ENCODE measurements around the gene NINL.
A peak's percentile ranks its signal among the peaks of the same experiment; 100 is the strongest.
"Not testable (repeated sequence)": the region's sequence is repeated elsewhere in the genome, so short reads cannot be mapped to it uniquely, and the experiment has no call there.

NINL gene

DNA sequence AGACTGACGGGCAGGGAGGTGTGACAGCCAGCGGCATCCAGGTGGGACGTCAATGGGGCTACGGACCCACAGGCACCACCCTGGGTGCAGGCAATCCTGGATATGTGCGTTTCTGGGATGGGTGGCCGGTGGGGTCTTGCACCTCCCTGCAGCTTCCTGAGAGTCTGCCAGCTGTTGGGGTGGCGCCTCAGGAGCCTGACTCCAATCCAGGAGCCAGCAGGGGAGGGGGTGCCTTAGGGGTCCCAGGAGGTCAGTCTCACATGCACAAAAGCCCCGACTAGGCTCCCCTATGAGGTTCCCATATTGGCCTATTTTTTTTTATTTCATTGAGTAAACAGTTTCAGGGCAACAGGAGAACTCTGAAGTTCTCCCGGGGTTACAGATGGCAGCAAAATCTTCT lies 104.5 kb downstream of the NINL start:
- no peak for DNase-seq

DNA sequence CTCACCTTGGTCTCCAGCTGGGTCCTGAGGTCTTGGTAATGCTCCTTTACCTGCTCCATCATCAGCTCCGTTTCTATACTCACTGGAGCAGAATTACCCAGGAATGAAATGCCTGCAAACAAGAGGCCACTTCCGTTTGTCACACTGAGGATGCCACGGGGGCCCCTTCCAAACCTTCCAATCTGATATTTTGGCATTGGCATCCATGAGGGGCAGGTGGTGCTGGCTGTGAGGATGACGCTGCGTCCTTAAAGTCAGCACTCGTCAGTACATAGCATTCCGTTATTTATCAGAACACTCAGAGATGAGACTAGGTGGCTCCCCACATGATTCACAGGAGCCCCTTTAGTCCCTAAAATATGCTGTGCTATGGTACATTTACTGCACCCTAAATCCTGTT lies 105.2 kb downstream of the NINL start:
- DNase-seq: no peak

DNA sequence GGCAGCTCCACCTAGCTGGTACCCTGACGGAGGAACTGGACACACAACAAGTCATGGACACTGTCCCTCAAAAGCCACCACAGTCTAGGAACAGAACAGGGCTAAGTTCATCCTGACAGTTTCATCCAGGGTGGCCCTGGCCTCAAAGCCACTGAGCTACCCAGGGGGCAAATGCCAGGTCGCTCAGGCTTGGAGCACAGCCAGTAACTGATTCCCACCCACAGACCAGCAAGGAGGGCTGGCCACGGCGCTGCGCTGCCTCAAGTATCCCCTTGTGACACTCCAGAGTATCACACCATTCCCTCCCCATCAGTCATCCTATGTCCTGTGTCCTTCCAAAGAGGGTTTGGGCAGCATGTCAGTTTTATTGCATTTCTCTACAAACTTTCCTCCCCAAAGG lies 105.7 kb downstream of the NINL start:
- DNase-seq: no peak

DNA sequence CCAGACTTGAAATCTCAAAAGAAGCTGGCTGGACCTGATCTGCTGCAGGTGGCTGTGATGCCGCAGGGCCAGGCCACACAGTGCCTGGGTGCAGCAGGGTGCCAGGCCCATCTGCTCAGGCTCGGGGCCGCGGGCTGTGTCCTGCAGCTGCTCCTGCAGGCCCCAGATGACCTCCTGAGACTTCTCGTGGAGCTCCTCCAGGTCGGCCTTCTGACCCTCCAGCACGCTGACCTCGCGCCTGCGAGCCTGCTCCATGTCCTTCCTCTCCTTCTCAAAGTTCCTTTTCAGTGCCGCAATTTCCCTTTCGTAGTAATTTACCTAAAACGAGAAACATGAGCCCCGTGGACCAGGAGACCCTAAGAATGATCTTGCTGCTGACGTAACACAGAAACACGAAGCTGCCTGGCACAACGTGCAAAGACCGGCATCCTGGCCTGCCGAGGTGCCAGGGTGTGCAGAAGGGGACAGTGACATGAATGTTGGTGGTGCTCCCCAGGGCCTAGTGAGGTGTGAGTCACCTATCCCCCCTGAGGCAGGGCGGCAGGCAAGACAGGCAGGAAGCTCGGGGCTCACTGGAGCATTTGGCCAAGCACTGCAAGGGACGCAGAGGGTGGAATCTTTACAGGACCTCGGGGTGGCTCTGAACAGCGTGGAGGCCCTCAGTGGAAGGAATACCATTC lies 106.3 kb downstream of the NINL start:
- DNase-seq: no peak

DNA sequence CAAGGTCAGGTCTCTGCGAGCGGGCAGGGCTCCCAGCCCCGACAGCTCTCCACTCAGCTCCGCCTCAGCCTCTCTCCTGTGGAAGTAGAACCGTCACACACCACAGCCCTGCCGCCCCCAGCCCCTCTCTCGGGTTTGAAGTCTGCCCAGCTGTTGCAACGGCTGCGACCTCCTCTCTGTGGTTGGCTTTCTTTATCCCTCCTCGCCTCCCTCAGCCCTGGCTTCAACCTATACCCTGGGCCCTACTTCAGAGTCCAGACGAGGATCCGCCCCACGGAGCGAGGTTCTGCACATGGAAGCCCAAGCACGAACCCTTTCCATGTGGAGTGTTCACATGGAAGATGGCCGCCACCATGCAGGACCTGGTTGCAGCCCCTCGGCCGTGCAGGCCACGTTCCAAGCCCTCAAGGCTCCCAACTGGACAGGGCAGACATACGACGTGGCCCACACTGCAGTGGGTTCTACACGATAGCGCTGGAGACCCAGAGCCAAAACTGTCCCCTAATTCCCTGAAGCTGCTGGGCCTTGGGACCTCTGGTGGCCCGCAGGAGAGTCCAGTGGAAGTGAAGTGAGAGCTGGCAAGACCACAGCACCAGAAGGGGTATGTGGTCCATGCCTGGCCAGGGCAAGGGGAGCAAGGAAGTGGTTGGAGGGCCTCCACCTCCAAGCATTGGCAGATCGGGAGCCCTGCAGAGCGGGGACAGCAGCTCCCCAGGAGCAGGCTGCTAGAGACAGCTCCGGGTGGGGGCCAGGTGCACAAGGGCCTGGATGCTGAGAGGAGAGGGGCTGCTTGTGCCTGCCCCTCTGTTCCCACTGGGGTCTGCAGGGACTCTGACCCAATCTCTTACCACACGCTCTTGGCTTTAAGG lies 108.1 kb downstream of the NINL start:
- DNase-seq: no peak

DNA sequence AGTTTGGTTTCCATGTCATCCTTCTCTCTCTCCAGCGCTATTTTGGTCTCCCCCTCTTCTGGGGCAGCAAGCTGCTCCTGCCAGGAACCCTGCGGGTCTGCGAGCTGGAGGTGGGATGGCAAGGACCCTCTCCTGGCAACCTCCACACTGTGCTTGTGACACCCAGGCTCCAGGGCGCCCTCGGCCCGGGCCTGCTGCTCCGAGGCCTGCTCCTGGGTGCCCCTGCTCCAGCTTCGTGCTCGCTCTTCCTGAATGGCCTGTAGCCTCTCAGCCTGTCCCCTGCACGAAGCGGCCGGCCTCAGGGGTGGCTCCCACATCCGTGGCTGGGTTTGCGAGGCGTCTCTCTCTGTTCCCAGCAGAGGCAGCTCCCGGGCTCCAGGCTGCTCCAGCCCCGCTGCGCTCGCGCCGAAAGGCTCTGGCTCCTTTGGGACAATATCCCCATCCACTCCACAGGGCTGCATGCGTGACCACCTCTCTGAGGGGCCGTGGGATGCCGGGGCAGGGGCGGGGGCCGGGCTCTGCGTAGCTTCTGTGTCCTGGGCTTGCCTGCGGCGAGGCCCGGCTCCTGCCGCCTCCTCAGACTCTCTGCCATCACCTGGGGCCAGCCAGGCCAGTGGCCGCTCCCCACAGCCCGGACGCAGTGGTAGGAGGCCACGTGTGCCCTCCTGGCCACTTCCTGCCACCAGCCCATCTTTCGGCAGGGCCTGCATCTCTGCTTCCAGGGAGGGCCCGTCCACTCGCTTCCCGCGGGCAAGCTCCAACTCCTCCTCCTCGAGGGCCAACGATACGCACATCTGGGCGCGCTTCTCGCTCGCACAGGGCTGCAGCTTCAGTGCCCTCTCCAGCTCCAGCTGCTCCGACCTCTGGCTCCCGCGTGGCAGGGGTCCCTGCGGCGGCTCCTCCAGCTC lies 109.0 kb downstream of the NINL start:
- no peak for DNase-seq

DNA sequence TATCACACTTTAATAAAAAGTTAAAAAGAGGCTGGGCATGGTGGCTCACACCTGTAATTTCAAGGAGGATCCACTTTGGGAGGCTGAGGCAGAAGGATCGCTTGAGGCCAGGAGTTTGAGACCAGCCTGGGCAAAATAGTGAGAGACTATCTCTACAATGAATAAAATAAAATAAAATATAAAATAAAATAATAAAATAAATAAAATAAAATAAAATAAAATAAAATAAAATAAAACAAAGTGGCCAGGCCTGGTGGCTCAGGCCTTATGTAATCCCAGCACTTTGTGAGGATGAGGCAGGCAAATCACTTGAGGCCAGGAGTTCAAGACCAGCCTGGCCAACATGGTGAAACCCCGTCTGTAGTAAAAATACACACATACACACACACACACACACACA lies 112.0 kb downstream of the NINL start:
- not testable (repeated sequence) for DNase-seq

DNA sequence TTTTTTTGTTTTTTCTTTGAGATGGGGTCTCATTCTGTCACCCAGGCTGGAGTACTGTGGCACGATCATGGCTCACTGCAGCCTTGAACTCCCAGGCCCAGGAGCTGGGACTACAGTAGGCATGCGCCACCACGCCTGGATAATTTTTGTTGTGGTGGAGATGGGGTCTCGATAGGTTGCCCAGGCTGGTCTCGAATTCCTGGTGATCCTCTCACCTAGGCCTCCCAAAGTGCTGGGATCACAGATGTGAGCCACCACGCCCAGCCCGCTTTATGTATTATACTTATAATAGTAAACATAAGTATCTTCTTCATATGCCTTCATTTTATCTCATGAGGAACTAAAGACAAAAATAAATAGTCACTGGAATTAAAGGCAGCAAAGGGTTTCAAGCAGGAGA lies 114.3 kb downstream of the NINL start:
- no peak for DNase-seq

DNA sequence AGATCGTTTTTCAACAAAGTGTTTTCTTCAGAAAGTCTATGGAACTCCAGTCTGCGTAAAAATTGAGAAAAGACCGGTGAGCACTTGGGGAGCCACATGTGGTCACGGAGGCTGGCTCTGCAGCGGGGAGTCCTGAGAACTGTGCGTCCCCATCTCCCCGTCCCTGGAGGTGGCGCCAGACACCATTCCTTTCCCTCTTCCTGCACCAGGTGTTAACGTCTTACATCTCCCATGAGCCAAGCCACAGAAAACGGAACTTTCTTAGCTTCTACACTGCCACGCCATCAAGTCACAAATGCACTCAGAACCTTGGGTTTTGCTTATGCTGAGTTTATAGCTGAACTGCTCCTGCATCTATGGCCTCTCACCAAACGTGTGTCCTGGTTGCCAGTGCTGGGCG lies 115.3 kb downstream of the NINL start:
- no peak for DNase-seq

DNA sequence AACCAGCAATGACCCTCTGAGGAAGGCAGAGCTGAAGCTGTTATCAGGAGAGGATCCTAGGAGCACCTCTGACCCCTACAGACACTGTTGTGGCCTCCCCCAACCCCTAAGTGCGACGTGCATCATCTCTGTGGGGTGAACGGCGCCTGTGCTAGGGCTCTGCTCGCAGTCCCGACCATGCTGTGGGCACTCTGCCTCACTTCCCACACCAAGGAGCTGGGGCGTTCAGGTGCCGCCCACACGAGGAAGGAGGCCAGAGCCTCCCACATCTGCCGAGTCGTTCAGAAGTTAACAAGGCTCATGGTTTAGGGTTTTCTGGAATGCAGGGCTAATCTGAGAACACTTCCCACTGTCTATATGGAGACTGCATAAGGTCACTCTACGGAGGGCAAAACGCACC lies 115.8 kb downstream of the NINL start:
- DNase-seq: no peak

DNA sequence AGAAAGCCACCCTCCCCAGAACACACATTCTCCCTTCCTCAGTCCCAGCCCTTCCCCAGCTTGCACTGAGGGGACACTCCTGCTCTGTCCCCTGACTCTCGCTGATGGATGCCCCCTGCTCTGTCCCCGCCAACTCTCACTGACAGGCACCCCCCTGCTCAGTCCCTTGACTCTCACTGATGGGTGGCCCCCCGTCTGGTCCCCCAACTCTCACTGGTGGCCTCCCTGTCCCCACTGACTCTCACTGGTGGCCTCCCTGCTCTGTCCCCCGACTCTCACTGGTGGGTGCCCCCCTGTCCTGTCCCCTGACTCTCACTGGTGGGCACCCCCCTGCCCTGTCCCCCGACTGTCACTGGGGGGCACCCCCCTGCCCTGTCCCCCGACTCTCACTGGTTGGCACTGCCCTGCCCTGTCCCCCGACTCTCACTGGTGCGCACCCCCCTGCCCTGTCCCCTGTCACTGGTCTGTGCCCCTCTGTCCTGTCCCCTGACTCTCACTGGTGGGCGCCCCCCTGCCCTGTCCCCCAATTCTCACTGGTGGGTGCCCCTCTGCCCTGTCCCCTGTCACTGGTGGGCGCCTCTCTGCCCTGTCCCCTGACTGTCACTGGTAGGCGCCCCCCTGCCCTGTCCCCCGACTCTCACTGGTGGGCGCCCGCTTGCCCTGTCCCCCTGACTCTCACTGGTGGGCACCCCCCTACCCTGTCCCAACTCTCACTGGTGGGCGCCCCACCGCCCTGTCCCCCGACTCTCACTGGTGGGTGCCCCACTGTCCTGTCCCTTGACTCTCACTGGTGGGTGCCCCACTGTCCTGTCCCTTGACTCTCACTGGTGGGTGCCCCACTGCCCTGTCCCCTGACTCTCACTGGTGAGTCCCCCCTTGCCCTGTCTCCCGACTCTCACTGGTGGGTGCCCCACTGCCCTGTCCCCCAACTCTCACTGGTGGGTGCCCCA lies 116.9 kb downstream of the NINL start:
- no peak for DNase-seq

DNA sequence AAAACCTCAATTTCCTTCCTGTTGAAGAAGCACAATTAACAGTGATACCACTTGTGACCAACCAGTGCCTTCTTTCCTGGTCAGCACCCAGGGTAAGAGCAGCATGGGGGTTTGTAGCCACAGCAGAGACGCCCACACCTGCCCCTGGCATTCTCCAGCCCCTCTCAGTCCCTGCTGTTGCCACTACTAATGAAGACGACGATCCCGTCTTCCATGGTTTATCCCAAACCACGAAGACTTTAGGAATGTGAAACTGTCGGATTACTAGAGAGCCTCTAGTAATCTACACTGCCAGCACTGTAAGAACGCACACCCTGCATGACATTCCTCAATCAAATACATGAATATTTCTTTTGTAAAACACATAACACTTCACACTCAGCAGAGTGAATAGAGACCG lies 117.9 kb downstream of the NINL start:
- DNase-seq: no peak

DNA sequence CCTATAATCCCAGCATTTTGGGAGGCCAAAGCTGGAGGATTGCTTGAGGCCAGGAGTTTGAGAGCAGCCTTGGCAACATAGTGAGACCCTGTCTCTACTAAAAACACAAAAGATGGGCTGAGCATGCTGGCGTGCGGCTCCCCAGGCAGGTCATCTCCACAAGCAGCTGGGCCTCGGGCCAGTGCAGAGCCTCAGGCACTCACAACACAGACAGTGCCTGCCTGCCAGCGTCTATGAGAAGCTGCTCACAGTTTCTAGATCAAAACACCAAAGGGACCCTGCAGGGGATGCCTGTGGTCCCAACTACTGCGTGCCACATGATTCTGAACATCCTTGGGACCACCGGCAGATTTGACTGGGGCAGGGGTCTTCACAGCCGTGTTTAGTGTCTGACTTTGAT lies 118.5 kb downstream of the NINL start:
- DNase-seq: no peak

DNA sequence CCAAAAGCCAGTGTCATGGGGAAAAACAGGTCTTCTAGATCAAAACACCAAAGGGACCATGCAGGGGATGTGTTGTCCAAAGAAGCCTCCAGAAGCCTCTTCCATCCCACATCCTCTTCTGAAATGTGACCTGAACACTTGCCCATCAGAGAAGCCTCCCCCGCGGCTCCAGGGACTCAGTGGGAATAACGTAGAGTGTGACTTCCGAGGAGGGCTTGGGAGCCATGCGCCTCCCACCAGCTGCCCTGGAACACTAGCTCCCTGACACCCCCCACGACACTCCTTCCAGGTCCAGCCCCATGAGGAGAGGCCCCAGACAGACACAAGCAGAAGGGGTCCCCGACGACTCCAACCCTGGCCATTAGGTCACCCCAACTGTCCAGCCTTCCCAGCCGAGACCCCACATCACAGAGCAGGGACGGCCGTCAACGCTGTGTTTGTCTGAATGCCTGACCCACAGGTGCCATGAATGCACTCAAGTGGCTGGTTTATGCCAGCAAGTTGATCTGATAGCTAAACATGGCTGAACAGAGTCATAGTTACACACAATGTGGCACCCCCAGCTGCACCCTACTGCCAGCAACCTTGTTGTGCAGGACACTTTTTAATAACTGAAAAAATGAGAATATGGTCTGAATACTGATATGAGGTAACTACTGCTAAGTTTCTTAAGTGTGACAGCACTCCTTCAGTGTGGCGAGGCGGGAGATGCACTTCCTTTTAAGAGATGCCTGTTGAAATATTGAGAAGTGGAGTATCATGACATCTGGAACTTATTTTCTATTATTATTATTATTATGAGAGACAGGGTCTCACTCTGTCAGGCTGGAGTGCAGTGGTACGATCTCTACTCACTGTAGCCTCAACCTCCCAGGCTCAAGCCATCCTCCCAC lies 119.8 kb downstream of the NINL start:
- DNase-seq: no peak

DNA sequence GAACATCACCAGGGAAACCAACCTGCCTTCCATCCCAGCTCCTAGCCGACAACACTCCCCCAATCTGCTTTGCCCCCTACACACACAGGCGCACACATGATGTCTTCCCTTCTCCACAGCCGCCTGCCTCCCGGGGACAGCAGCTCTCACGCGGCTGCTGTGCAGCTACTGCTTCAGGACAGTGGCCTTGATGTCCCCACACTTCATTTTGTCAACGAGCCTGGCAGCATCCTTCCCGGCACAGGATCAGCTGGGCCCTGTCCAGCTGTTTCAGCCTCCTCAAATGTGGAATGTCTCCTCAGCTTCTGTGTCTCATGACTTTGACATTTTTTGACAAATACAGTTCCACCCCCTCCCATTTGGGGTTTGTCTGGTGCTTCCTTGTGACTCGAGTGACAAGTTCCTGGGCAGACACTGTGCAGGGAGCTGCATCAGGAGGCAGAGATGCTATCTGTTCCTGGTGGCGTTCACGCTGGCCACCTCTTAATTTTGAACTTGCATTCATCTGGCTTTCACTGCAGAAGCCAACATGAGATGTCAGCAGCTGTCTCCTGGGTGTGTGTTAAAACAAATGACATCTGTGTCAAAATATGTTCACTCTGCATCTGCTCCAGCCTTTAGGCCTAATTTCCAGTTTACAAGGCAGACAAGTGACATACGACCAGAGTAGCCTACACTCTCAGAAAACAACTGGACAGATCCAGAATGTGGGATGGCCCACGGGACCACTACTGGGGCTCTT lies 120.7 kb downstream of the NINL start:
- DNase-seq: peak; percentile 64

DNA sequence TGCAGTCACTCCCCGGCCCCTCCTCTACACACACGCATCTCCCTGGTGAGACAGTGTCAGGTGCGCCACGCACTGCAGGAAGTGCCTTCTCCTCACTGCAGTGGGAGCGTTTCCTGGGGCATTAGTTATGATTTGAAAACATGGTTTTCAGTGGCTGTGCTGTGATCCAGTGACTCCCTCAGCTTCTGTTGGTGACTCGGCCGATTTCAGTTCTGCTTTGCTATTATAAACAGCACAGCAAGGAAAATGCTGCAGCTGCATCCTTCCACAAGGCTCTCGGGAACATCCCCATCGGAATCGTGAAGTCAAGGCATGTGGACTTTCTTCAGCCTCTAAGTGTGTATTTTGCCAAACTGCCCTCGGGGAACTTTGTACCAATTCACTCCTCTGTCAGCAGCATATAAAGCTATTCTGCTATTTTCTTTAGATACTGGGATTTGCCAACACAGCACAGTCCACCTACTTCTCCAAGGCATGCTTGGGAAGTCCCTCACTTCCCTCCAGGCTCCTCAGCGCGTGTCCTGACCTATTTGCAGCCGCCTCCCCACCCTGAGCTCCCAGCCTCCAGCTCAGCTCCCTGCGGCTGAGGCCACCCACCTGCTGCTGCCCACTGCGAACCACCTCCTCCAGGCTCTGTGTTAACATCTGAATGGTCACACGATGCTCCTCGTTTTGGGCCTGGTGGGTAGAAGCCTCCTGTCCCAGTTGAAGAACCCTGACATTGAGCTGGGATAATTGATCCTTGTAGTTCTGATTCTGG lies 123.4 kb downstream of the NINL start:
- DNase-seq: no peak

DNA sequence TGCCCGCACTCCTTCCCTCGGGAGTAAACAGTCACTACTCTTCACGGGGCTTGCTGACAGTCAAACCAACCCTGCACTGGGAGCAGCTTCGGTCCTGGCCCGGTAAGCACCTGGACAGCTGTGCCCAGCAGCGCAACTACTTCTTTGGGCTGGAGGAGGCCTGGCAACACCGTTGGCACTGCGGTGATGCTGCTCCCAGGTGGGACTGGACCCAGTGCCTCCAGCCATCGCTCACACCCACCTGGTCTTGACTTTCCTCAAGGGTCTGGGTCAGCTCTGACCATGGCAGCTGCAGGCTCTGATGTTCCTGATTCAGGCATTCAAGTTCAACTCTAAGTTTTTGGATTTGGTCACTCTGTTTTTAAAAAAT lies 124.1 kb downstream of the NINL start:
- DNase-seq: no peak

DNA sequence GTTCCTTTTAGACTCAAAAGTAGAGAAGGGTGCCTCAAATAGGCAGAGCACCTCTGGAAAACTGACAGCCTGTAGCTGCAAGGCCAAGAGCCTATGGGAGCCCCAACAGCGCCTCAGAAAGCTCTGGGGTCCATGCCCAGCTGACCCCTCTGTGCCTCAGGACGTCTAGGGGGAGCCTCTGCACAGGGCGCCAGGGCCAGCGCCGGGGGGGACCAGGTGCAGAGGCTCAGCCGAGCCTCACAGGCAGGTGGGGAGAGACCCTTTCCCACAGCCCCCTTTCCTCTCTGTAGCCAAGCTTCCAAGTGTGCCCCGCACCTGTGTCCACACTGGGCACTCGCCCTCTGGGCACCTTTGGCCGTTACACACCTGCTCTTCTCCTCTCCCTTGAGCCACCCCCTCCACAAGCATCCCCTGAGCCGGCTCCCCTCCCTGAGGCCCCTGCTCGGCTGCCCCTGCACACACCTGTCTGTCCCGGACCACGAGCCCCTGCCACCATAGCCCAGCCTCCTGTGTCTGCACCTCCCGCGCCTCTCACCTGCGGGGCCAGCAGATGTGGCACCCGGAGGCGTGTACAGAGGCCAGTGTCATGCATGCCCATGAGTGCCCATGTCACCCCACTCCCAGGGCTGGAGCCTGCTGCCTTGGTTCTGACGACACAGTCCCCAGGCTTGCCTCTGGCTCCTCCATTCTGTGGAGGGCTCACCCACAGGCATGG lies 124.6 kb downstream of the NINL start:
- no peak for DNase-seq

DNA sequence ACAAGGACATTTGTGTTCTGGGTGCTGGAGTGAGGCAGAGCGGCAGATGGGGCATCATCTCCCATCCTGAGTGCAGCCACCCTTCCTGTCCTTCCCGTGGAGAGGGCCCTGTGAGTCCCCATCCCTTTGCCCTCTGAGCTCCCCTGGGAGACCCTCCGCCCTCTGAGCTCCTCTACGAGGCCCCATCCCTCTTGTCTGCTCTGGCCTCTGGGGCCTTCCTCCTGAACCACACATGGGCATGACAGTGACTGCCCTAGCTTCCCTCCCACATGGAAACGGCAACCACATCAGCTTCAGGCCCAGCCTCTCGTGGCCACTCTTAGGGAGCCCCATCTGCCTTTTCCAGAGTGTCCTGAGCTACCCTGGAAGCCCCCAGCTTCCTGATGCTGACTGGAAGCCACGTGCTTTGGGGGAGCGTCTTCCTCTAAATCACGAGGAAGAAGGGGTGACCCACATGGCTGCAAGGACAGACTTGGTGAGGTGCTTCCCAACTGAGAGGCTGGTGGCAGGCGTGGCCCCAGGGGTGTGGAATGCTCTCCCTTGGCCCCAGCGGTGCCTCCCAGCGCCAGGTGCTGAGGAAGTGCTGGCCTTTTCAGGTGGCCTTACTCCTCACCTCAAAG lies 125.3 kb downstream of the NINL start:
- no peak for DNase-seq
